Stimulated activated effector memory CD8-positive, alpha-beta T cell treated with anti-CD3 and anti-CD28 coated beads, Interleukin-12 subunit alpha, Interleukin-12 subunit beta, amount 100 ng/mL, for 72 hours (primary cell): ENCODE data around the gene NTSR1.

Experiments
- ATAC-seq: fragments of 150-1000 bp; cut with Tn5 transposase; 2 replicates; pipeline ENCODE4 v1.10.0; 2021
- DNase-seq, 2 donors: peaks; one replicate each; pipeline ENCODE4 v3.0.0; 2021 to 2022; ENCODE audit warnings: low spot score in 2 of 2
- H3K27ac Mint-ChIP-seq: one replicate; pipeline ENCODE4 v1.8.0; 2022; ENCODE audit warnings: mild to moderate bottlenecking, mixed read lengths
- H3K36me3 Mint-ChIP-seq: one replicate; pipeline ENCODE4 v1.8.0; 2022; ENCODE audit warnings: mild to moderate bottlenecking, mixed read lengths
- H3K4me1 Mint-ChIP-seq: one replicate; pipeline ENCODE4 v1.8.0; 2022; ENCODE audit warnings: mixed read lengths
- H3K4me3 Mint-ChIP-seq: one replicate; pipeline ENCODE4 v1.8.0; 2022; ENCODE audit warnings: mild to moderate bottlenecking, mixed read lengths
- H3K9me3 Mint-ChIP-seq: one replicate; pipeline ENCODE4 v1.8.0; 2022; ENCODE audit warnings: mixed read lengths

The NTSR1 gene

DNA sequence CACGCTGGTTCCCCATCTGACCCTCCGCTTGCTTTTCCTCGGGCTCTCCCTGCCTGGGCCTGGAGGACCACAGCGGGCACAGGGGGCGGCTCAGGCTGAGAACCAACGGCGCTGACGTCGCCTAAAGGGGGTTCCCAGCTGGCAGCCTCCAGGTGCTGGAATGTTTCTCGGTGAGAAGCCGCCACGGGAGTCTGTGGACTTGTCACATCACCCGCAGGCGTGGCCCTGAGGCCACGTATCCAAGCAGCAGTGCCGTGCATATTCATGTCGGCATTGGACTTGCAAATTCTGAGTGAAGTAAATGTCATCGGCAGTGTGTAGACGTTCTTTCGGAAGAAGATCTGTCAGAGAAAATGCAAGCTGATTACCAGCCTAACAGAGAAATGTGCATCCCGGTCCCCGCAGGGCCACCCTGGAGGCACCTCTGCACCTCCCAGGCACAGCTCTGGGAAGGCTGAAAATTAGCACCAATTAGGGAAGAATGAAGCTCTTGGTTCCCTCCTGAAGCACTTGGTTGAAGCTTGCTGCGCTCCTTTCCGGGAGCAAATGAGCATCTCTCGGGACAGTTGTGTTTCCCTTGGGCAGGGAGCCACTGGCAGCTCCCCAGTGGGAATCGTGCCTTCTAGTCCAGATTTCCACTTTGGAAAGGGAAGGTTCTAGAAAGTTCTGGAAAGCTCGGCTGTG is 24.3 kb downstream of the NTSR1 start:
- peaks cover 10% of the 10 kb centered on the region for H3K4me1 Mint-ChIP-seq
- peak overlapping the region; percentile 29 for H3K27ac Mint-ChIP-seq
- ATAC-seq = no peak
- H3K4me3 Mint-ChIP-seq = no peak overlapping the region
- no peaks in the 10 kb centered on the region for H3K9me3 Mint-ChIP-seq
- no peak for DNase-seq
- H3K36me3 Mint-ChIP-seq = no peaks in the 10 kb centered on the region

DNA sequence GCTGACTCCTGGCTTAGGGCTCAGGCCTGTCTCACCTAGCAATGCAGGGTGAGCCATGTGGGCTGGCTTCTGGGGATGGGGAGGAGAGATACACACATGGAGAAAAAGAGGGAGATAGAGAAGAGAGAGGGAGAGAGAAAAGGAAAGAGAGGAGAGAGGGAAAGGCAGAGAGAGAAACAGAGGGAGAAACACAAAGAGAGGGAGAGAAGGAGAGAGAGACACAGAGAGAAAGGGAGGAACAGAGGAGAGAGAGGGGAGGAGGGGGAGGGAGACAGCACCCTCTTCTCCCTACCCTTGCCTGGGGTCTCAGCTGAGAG is 24.8 kb downstream of the NTSR1 start:
- DNase-seq (no peak), ATAC-seq (no peak)
- H3K9me3 Mint-ChIP-seq = no peaks in the 10 kb centered on the region
- H3K4me3 Mint-ChIP-seq = no peak overlapping the region
- H3K27ac Mint-ChIP-seq = peak overlapping the region; percentile 29
- H3K4me1 Mint-ChIP-seq = peaks cover 7% of the 10 kb centered on the region
- no peaks in the 10 kb centered on the region for H3K36me3 Mint-ChIP-seq

DNA sequence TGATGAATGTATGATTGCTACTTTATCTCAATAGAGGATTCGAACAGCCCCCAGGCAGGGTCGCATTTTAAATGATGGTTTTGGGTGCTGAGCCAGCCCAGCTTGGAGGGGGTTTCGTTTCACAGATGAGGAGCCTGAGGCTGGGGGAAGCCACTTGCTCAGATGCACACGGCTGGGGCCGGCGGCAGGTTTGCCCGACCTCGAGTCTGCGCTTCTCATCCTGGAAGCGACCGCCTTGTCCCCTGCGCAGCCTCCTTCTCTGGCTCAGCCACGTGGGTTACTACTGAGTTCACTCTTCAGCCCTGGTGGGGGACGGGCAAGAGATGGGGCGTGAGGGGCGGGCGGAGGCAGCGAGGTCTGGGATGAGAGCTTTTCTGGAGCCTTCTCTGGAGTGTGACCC is 25.3 kb downstream of the NTSR1 start:
- Mint-ChIP-seq H3K36me3 (no peaks in the 10 kb centered on the region), H3K4me3 (no peak overlapping the region), H3K4me1 (peaks cover 10% of the 10 kb centered on the region), H3K27ac (no peak overlapping the region), H3K9me3 (no peaks in the 10 kb centered on the region)
- DNase-seq (no peak), ATAC-seq (no peak)

DNA sequence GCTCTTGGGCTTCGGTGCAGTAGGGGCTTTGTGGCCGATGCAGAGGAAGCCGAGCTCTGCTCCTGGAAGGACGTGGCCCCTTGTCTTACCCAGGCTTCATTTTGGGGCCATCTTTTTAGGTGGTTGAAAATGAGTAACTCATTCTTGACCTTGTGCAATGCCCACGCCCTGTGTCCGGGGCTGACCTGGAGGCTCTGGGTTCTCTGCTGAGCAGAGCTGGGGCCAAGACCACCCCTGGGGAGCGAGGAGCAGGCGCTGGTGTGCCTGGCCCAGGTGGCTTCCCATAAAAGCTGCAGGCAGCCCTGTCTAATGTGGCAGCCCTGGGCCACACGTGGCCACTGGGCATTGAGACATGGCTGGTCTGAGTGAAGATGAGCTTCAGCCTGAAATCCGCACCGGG is 25.7 kb downstream of the NTSR1 start:
- H3K9me3 Mint-ChIP-seq = no peaks in the 10 kb centered on the region
- H3K36me3 Mint-ChIP-seq = no peaks in the 10 kb centered on the region
- ATAC-seq = no peak
- H3K4me1 Mint-ChIP-seq = peaks cover 14% of the 10 kb centered on the region
- no peak overlapping the region for H3K27ac Mint-ChIP-seq
- no peak overlapping the region for H3K4me3 Mint-ChIP-seq
- DNase-seq = no peak

DNA sequence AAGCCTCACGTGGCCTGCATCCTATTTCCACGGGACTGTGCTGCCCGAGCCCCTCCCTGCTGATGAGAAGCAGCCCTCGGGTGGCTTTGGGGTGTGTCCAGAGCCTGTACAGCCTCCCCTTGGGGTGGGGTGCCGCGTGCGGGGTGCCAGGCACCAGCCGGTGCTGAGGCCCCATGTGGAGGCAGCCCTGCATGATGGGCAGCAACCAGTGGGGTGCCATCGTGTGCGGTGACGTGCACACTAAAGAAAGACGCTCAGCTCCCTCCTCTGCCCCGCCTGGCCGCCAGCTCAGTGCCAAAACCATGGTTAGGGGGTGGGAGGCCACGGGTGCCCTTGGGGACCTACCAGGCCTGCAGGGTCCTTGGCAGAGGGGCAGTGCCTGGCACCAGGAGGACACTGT is 26.2 kb downstream of the NTSR1 start:
- Mint-ChIP-seq H3K4me3 (no peak overlapping the region), H3K36me3 (no peaks in the 10 kb centered on the region)
- ATAC-seq = no peak

DNA sequence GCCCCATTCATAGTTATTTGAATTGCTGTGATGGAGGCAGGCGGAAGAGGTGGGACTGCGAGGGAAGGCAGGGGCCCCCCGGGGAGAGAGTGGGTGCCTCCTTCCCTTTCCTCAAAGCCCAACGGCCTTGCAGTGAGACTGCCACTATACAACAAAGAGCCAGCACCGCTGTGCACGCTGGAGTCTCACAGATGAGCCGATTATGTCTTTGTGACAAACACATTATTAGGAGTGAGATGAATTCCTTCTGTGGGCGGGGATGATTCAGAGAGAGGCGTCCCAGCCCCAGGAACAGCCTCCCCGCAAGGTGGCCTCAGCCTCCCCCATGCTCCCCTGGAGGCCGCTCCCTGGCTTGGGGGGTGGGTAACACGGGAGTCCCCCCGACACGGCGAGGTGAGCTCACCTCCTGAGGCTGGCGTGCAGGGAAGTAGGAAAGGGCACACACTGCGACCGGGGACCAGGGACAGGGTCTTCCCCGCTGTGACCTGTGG is 26.7 kb downstream of the NTSR1 start:
- H3K4me1 Mint-ChIP-seq = peaks cover 25% of the 10 kb centered on the region
- no peaks in the 10 kb centered on the region for H3K9me3 Mint-ChIP-seq
- DNase-seq (no peak), ATAC-seq (no peak)
- no peaks in the 10 kb centered on the region for H3K36me3 Mint-ChIP-seq
- H3K4me3 Mint-ChIP-seq = no peak overlapping the region
- H3K27ac Mint-ChIP-seq = no peak overlapping the region

More for the DNA sequence above, 26.2 kb downstream of the NTSR1 start:
- no peaks in the 10 kb centered on the region for H3K9me3 Mint-ChIP-seq
- no peak for DNase-seq
- H3K27ac Mint-ChIP-seq = no peak overlapping the region
- peaks cover 20% of the 10 kb centered on the region for H3K4me1 Mint-ChIP-seq

DNA sequence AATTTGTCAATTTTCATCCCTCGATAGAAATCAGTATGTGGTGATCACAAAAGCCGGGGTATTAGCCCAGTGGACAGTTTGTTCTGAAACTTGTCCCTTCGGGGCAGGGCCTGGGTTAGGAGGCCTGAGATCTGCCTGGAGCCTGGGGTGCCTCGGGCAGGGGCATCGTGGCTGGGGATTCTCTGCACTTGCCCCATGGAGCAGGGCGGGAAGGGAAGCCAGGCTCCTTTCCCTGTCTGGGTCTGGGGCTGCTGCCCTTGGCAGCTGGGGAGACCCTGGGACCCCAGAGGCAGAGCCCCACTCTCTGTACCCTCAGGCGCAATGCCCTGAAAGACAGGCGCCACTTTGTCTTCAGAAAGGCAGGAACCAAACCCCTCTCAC is 27.4 kb downstream of the NTSR1 start:
- Mint-ChIP-seq H3K27ac (no peak overlapping the region), H3K9me3 (no peaks in the 10 kb centered on the region), H3K4me3 (no peak overlapping the region), H3K4me1 (peaks cover 30% of the 10 kb centered on the region), H3K36me3 (no peaks in the 10 kb centered on the region)
- ATAC-seq (no peak), DNase-seq (no peak)

DNA sequence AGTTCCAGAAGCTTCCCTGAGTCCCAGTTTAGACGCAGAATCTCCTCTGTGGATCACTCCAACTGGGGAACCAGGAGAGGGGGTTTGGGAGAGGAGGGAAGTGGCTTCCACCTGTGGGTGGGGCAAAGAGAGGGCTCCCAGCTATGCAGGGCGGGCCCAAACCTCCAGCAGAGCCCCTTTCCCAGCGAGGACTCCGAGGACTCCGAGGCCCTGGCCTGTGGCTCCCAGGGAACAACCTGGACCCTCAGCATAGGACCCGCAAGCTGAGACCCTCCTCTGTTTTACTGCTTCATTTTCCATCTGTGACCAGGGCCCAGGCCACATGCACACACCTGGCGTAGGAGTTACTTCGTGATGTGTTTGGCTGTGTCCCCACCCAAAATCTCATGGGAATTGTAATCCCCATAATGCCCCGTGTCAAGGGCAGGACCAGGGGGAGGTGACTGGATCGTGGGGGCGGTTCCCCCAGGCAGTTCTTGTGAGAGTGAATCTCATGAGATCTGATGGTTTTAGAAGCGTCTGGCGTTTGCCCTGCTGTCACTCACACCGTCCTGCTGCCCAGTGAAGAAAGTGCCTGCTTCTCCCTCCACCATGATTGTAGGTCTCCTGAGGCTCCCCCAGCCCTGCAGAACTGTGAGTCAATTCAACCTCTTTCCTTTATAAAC is 27.9 kb downstream of the NTSR1 start:
- ATAC-seq (no peak), DNase-seq (no peak)
- no peaks in the 10 kb centered on the region for H3K36me3 Mint-ChIP-seq
- no peak overlapping the region for H3K4me3 Mint-ChIP-seq
- no peaks in the 10 kb centered on the region for H3K9me3 Mint-ChIP-seq
- peaks cover 35% of the 10 kb centered on the region for H3K4me1 Mint-ChIP-seq
- peak overlapping the region; percentile 32 for H3K27ac Mint-ChIP-seq

DNA sequence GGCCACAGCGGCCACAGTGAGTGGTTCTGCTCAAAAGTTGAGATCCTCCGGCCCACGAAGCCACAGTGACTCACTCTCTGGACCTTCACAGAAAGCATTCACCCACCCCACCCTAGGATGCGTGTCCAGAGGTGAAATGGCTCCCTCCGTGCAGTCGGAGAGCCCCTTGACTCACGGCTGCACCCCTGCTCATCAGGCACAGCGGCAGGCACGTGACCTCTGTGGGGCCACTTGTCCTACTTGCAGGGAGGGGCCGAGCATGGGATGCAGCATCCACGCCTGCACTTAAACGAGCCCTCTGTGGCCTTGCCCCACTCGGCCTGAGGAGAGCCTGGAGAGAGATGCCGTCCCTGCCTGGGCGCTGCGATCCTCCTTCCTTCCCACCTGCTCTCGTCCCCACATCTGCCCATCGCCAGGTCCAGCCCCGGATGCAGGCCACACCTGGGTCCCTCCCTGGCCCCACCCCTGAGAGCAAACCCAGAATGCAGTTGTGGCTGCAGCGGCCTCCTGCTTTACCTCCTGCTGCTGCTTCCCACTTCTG is 28.7 kb downstream of the NTSR1 start:
- ATAC-seq = no peak
- Mint-ChIP-seq H3K4me3 (no peak overlapping the region), H3K9me3 (no peaks in the 10 kb centered on the region), H3K36me3 (peaks cover 4% of the 10 kb centered on the region), H3K27ac (peak overlapping the region; percentile 32), H3K4me1 (peaks cover 43% of the 10 kb centered on the region)
- DNase-seq = no peak

DNA sequence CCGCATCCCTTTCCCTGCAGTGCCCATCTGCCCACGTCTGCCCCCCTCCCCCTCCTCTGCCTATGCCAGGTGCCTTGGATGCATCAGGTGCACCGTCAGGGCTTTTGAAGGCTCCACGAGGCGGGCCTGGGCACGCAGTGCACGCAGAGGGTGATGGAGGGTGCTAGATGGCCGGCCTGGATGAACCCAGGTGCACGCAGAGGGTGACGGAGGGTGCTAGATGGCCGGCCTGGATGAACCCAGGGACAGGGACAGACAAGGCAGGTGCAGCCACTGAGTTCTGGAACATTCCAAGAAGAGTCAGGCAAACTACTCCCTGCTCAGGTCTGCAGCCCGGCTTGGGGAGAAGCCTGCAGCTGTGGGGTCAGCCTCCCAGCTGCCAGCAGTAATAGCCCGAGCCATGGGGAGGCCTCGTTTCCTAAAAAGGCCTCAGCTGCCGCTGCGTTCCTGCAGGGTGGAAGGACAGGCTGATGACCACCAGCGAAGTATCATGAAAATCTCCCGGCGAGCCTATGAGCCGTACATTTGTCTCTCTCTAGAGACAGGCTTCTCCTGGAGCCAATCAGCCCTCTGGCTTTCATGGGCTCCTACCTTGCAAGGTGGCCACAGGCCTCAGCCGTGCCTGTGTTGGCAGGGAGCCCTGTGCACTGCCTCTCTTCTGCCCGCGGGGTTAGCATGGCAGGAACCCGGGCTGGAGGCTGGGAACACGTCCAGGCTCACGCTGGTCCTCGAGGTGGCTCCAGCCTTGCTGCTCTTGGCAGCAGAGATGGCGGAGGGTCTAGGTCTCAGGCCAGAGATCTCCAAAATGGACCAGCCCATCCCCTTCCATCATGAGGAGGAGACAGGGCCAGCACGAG is 29.6 kb downstream of the NTSR1 start:
- no peak overlapping the region for H3K27ac Mint-ChIP-seq
- H3K9me3 Mint-ChIP-seq = no peaks in the 10 kb centered on the region
- H3K4me3 Mint-ChIP-seq = no peak overlapping the region
- no peak for DNase-seq
- ATAC-seq = no peak
- H3K4me1 Mint-ChIP-seq = peaks cover 45% of the 10 kb centered on the region
- peaks cover 4% of the 10 kb centered on the region for H3K36me3 Mint-ChIP-seq

DNA sequence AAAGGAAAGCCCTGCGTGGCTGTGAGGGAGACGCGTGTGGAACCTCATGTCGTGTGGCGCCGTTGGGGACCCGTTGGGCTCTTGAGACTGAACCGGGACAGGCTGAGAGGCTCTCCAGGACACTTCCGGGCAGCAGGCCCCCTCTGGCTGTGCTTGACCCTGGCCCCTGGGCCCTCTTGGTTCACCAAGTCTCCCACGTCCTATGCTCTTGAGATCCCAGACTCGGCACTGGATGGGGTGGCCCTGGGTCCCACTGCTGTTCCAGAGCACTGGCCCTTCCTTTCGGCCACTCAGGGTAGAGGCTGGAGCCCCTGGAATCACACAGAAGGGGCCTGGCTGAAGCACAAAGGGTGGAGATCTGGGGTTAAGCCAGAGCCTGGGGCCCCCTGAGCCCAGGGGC is 30.4 kb downstream of the NTSR1 start:
- DNase-seq (no peak), ATAC-seq (no peak)
- peak overlapping the region; percentile 88 for H3K4me3 Mint-ChIP-seq
- peaks cover 45% of the 10 kb centered on the region for H3K4me1 Mint-ChIP-seq
- no peaks in the 10 kb centered on the region for H3K9me3 Mint-ChIP-seq
- no peak overlapping the region for H3K27ac Mint-ChIP-seq
- H3K36me3 Mint-ChIP-seq = peaks cover 4% of the 10 kb centered on the region

DNA sequence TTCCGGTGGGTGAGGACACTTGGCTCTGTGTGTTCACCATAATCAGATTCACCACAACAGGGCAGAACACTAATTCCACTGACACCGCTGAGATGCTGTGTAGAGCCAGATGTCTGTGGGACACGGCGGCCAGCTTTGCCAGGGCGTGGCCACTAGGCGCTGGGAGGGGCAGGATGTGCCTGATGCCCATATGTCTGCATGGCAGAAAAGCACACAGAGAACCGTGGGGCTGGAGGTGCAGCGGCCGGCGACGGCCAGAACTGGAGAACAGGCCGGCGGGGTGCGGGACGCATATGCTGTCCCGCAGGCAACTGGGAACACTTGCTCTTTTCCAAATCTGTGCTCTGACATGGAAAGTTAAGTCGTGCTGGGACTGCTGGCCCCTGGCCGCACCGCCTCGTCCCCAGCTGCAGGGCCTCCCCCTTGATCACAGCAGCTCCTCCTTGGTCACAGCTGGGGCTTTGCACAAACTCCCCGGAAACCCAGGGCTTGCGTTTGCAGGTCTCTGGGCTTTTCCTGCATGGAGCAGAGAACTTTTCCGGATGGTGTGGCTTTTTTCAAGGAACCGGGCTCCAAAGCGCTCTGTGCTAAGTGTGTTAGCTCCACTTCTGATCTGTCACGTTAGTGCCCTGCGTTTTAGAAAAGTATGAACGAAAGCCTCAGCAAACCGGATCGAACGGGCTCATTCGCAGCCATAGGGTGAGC is 31.1 kb downstream of the NTSR1 start:
- H3K4me3 Mint-ChIP-seq = peak overlapping the region; percentile 88
- H3K9me3 Mint-ChIP-seq = no peaks in the 10 kb centered on the region
- peak; percentile 67 for ATAC-seq
- peak overlapping the region; percentile 93 for H3K27ac Mint-ChIP-seq
- peaks cover 45% of the 10 kb centered on the region for H3K4me1 Mint-ChIP-seq
- peak; percentile 32 to 74 for DNase-seq
- peaks cover 4% of the 10 kb centered on the region for H3K36me3 Mint-ChIP-seq

DNA sequence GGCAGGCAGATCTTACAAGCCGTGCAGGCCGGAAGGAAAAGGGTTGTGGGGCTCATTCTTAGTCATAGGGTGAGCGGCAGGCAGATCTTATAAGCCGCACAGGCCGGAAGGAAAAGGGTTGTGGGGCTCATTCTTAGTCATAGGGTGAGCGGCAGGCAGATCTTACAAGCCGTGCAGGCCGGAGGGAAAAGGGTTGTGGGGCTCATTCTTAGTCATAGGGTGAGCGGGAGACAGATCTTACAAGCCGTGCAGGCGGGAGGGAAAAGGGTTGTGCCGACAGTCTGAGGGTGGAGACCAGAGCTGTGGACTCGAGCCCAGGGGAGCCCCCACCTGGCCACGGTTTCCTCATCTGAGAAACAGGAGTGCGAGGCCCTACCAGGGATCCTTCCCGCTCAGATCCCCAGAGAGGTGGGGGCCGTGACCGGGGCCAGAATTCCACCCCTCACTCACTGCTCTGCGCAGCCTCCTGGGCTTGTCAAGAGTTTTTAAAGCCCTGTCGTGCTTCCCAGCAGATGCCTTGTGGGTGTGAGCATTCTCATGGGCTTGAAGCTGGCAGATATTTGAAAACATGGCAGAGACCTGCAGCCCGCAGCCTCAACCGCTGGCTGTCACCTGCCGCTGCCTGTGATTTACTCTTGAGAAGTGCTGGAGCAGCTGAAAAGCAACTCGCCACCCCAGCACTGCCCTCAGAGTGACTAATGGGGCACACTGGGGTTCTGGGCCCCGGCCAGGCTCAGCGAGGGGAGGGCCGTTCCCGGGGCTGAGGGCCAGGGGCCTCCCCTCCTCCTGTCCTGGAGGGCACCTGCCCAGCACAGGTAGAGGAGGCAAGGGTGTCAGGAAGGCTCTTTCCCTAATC is 31.9 kb downstream of the NTSR1 start:
- ATAC-seq (peak; percentile 87), DNase-seq (peak; percentile 66 to 92)
- peaks cover 46% of the 10 kb centered on the region for H3K4me1 Mint-ChIP-seq
- no peaks in the 10 kb centered on the region for H3K9me3 Mint-ChIP-seq
- peaks cover 4% of the 10 kb centered on the region for H3K36me3 Mint-ChIP-seq
- H3K27ac Mint-ChIP-seq = peak overlapping the region; percentile 93
- H3K4me3 Mint-ChIP-seq = peak overlapping the region; percentile 88

DNA sequence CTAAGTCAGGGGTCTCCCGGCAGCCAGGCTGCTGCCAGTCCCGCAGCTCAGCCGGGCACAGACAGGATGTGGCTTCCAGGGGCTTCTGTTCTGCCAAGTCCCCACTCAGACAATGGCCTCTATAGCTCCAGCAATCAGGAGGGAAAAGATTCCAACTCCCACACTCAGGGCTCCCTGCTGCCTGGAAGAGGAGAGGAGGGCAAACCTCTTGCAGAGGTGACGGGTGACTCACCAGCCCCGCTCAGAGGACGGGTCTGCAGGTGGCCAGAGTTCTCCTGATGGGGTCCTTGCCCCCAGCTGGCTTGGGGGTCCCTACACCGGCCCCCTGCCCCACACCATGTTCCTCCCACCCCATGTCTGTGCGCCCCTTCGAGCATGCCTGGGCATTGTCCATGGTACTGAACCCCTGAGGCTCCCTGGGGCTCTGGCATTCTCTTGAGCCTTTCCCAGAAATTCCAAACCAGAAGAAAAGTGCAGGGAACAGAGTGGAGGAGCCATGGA is 32.6 kb downstream of the NTSR1 start:
- peaks cover 48% of the 10 kb centered on the region for H3K4me1 Mint-ChIP-seq
- peaks cover 4% of the 10 kb centered on the region for H3K36me3 Mint-ChIP-seq
- H3K9me3 Mint-ChIP-seq = no peaks in the 10 kb centered on the region
- no peak for DNase-seq
- H3K4me3 Mint-ChIP-seq = peak overlapping the region; percentile 88
- no peak overlapping the region for H3K27ac Mint-ChIP-seq
- ATAC-seq = no peak
